ENCODE results near the gene FBXO46.

DNA sequence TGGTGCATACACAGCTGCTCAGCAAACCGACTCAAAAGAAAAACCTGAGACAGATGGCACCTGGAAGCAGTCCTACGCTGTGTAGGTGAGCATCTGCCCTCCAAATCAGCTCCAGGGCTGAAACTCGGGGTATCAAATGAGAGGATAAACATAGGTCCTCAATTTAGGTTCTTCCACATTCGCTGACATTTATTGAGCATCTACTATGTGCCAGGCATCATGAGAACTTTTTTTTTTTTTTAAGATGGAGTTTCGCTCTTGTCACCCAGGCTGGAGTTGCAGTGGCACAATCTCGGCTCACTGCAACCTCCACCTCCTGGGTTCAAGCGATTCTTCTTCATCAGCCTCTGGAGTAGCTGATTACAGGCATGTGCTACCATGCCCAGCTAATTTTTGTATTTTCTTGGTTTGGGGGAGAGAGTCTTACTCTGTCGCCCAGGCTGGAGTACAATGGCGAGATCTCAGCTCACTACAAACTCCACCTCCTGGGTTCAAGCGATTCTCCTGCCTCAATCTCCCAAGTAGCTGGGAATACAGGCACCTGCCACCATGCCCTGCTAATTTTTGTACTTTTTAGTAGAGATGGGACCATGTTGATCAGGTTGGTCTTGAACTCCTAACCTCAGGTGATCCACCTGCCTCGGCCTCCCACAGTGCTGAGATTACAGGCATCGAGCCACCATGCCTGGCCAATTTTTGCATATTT lies 24.8 kb downstream of the FBXO46 start:
- TF ChIP-seq EP300 (IDR thresholded peaks at IDR 0.05; ENCODE audit: borderline replicate concordance) (no peak), YY1 (IDR thresholded peaks at IDR 0.05; ENCODE audit: low read depth) (no peak), TAF1 (IDR thresholded peaks at IDR 0.05; ENCODE audit: low read depth) (no peak), RAD21 (IDR thresholded peaks at IDR 0.05; ENCODE audit: low read depth) (no peak), CEBPB (IDR thresholded peaks at IDR 0.05) (no peak), TCF12 (IDR thresholded peaks at IDR 0.05; ENCODE audit: low read depth) (no peak)

All from Ishikawa (cell line).